Measurements from ENCODE around the gene TNKS2. TPM values are rescaled to one million over a fixed set of nuclear protein-coding genes. Genes with fewer than 3 reads are reported as not detected.
A peak's percentile ranks its signal among the peaks of the same experiment; 100 is the strongest.

Gene TNKS2
- total and polyA plus RNA-seq, 2 of the 13 experiments (the other 11 are each of a cell fraction or from before 2014, with no cell fraction given) = 15.2 to 19.4 TPM

GRCh38 chr10:91804126-91804510 lies 5.9 kb downstream of the TNKS2 start (continued):
- TF ChIP-seq ZBTB37 (CRISPR knock-in tag; IDR thresholded peaks at IDR 0.05) = no peak

- in situ Hi-C loops (cut with HindIII; ENCODE audit: extremely low pct_ligation_motif_present, low pct_unique_long_range_greater_than_20kb) = no loop called here
- 94% methylated on average over 2 of the region's 2 CpGs for WGBS (ENCODE audit: low lambda C conversion rate)
Observed at GRCh38 chr10:91805110-91805838, 7.0 kb downstream of the TNKS2 start.

More at GRCh38 chr10:91805110-91805838, 7.0 kb downstream of the TNKS2 start:
- FAIRE-seq = no peak
- BruUV-seq (replicated peaks) = no TSS peak
- peak overlapping the region; percentile 90 for H3K27ac ChIP-seq (ENCODE audit: extremely low read length, insufficient read depth, low read length)
- intact Hi-C loops (cut with micrococcal nuclease; ENCODE audit: unreplicated experiment) = loop anchor here (2.0 kb wide), 1 partner anchor 46 kb away; no protein-coding TSS in a partner anchor
- peaks cover 41% of the 10 kb centered on the region for H4K20me1 ChIP-seq (ENCODE audit: insufficient read depth, low read length)
- H2AFZ ChIP-seq (ENCODE audit: low read length) = no peak overlapping the region
- DNase-seq (ENCODE audit: low spot score) = no peak
- H3K4me2 ChIP-seq (ENCODE audit: low read depth, low read length) = no peak overlapping the region
- peaks cover 0 to 11% of the 10 kb centered on the region in 2 experiments; a peak in 3 of 5 replicates for H3K36me3 ChIP-seq (replicated peaks in 1 of 2; ENCODE audit: control insufficient read depth in 1 of 2, insufficient read depth in 2 of 2, low read length in 2 of 2)
- no peak for ATAC-seq
- no peaks in the 10 kb centered on the region for H3K27me3 ChIP-seq (ENCODE audit: control insufficient read depth in 1 of 2, insufficient read depth in 2 of 2, low read length in 2 of 2)
- H3K4me3 ChIP-seq (replicated peaks in 1 of 3; ENCODE audit: insufficient read depth in 1 of 3, low read depth in 2 of 3, low read length in 3 of 3) = no peak overlapping the region
- TF ChIP-seq, protein P1, sequence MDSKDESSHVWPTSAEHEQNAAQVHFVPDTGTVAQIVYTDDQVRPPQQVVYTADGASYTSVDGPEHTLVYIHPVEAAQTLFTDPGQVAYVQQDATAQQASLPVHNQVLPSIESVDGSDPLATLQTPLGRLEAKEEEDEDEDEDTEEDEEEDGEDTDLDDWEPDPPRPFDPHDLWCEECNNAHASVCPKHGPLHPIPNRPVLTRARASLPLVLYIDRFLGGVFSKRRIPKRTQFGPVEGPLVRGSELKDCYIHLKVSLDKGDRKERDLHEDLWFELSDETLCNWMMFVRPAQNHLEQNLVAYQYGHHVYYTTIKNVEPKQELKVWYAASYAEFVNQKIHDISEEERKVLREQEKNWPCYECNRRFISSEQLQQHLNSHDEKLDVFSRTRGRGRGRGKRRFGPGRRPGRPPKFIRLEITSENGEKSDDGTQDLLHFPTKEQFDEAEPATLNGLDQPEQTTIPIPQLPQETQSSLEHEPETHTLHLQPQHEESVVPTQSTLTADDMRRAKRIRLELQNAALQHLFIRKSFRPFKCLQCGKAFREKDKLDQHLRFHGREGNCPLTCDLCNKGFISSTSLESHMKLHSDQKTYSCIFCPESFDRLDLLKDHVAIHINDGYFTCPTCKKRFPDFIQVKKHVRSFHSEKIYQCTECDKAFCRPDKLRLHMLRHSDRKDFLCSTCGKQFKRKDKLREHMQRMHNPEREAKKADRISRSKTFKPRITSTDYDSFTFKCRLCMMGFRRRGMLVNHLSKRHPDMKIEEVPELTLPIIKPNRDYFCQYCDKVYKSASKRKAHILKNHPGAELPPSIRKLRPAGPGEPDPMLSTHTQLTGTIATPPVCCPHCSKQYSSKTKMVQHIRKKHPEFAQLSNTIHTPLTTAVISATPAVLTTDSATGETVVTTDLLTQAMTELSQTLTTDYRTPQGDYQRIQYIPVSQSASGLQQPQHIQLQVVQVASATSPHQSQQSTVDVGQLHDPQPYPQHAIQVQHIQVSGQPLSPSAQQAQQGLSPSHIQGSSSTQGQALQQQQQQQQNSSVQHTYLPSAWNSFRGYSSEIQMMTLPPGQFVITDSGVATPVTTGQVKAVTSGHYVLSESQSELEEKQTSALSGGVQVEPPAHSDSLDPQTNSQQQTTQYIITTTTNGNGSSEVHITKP (CRISPR knock-in tag; IDR thresholded peaks at IDR 0.05; ENCODE audit: low read depth) = no peak
- TF ChIP-seq TCF7 (IDR thresholded peaks at IDR 0.05; ENCODE audit: low read depth) (no peak), CEBPB (IDR thresholded peaks at IDR 0.05; ENCODE audit: borderline replicate concordance, low read depth, low read length) (no peak), HHEX (CRISPR knock-in tag; IDR thresholded peaks at IDR 0.05) (no peak), MXI1 (IDR thresholded peaks at IDR 0.05; ENCODE audit: borderline replicate concordance, low read depth, low read length) (no peak), ZBTB37 (CRISPR knock-in tag; IDR thresholded peaks at IDR 0.05) (no peak), ZNF3 (CRISPR knock-in tag; IDR thresholded peaks at IDR 0.05) (no peak), HMG20B (CRISPR knock-in tag; conservative IDR thresholded peaks at IDR 0.05) (no peak), NCOA2 (CRISPR knock-in tag; IDR thresholded peaks at IDR 0.05) (no peak)
- TF ChIP-seq, protein P2, sequence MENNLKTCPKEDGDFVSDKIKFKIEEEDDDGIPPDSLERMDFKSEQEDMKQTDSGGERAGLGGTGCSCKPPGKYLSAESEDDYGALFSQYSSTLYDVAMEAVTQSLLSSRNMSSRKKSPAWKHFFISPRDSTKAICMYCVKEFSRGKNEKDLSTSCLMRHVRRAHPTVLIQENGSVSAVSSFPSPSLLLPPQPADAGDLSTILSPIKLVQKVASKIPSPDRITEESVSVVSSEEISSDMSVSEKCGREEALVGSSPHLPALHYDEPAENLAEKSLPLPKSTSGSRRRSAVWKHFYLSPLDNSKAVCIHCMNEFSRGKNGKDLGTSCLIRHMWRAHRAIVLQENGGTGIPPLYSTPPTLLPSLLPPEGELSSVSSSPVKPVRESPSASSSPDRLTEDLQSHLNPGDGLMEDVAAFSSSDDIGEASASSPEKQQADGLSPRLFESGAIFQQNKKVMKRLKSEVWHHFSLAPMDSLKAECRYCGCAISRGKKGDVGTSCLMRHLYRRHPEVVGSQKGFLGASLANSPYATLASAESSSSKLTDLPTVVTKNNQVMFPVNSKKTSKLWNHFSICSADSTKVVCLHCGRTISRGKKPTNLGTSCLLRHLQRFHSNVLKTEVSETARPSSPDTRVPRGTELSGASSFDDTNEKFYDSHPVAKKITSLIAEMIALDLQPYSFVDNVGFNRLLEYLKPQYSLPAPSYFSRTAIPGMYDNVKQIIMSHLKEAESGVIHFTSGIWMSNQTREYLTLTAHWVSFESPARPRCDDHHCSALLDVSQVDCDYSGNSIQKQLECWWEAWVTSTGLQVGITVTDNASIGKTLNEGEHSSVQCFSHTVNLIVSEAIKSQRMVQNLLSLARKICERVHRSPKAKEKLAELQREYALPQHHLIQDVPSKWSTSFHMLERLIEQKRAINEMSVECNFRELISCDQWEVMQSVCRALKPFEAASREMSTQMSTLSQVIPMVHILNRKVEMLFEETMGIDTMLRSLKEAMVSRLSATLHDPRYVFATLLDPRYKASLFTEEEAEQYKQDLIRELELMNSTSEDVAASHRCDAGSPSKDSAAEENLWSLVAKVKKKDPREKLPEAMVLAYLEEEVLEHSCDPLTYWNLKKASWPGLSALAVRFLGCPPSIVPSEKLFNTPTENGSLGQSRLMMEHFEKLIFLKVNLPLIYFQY (CRISPR knock-in tag; IDR thresholded peaks at IDR 0.05; ENCODE audit: borderline replicate concordance) = no peak
- no peak overlapping the region for H3K9ac ChIP-seq (ENCODE audit: insufficient read depth, low read depth, low read length)
- H3K4me1 ChIP-seq (ENCODE audit: insufficient read depth, low read length) = peaks cover 55% of the 10 kb centered on the region
- ChIA-PET CTCF (ENCODE audit: low intra/inter-chr PET ratio, low total read pairs) (no interaction called here), POLR2A (no interaction called here)
- no peaks in the 10 kb centered on the region for H3K9me3 ChIP-seq (ENCODE audit: low read length)
- H3K79me2 ChIP-seq (ENCODE audit: insufficient read depth, low read length) = peaks cover 65% of the 10 kb centered on the region
